GM18873 (cell line): ENCODE results near the gene RAB11FIP3.
"Not testable (repeated sequence)": the region's sequence is repeated elsewhere in the genome, so short reads cannot be mapped to it uniquely, and the experiment has no call there.

Source experiments
- ATAC-seq: cut with Tn5 transposase; IDR thresholded peaks from one replicate; pipeline ENCODE4 v1.9.1; 2021; ENCODE audit warnings: mild to moderate bottlenecking, moderate library complexity, moderate number of reproducible peaks; ENCODE audit not compliant: unreplicated experiment, low FRiP score

The RAB11FIP3 gene

DNA sequence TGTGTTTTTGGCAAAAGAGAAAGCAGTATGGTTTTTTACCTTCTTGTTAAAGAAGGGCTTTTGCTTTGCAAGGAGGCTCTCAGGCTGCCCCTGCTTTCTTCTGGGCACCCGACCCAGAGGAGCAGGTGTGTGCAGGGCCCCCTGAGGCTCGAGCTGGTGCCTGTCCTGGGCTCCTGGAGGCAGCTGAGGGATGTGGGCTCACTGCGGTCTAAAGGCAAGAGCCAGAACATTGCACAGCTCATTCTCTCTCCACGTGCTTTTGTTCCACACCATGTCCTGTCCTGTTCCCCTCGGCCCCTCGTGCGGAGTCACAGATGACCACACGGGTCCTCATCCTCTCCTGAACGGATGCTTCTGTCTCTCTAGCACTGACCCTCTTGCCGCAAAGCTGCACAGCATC is 65.3 kb downstream of the RAB11FIP3 start:
- ATAC-seq = no peak

DNA sequence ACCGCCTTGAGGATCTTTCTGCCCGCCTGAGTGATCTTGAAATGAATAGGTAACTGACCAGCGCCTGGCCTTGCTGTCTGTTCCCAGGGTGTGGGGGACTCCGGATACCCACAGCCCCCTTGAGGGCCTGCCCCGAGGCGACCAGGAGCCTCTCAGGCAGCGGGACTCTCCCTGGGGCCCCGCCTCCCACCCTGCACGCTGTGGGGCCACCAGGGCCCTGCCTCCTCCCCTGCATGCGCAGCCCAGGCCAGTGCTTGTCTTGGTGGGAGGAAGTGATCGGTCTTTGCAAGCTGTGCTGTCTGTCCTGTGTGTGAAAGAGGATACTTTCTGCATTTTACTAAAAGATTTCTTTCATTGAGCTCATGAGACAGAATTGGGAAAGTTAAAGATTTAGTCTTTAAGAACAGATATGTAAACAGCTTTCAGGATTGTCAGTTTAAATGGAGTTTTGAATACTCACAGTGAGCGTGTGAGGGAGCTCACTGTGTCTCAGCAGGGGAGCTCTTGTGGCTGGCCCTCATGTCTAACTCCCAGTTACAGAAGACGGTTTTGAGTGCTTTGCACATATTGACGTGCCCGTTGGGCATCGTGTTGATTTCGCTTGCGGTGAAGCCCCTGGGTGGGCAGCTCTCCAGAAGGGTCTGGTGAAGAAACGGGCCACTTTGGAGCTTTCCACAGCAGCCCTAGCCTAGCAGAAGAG is 65.9 kb downstream of the RAB11FIP3 start:
- no peak for ATAC-seq

- no peak for ATAC-seq
These were observed 66.9 kb downstream of the RAB11FIP3 start for GRCh38 chr16:492211-492875.

DNA sequence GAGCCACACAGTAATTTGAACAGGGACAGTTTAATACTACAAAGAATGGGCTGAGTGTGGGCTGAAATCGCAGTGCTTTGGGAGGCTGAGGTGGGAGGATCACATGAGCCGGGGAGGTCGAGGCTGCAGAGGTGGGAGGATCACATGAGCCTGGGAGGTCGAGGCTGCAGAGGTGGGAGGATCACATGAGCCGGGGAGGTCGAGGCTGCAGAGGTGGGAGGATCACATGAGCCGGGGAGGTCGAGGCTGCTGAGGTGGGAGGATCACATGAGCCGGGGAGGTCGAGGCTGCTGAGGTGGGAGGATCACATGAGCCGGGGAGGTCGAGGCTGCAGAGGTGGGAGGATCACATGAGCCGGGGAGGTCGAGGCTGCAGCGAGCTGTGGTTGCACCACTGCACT is 69.2 kb downstream of the RAB11FIP3 start:
- not testable (repeated sequence) for ATAC-seq

DNA sequence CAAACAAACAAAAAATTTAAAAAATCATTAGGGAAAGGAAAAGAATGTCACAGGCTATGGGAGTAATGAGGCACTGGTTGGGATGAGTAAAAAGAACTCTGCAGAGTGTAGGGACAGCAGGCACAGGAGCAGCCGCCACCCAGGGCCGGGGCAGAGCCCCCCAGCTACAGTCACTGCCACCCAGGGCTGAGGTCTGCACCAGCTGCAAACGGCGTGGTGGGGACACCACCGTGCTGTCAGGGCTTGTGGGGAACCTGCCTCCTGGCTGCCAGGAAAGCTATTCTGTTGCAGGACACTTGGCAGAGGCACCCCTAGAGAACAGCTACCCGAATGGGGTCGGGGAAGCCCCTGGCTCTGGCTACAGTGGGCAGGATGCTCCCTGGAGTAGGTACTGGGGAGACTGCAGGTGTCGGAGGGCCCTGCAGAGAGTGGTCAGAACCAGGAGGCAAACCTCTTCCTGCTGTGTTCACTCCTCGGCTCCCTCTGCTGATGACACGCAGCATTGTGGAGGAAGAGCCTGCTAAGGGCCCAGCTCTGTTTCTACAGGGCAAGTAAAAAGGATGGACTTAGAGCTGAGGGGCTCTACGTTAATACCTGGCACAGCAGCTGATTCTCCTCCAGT is 69.8 kb downstream of the RAB11FIP3 start:
- ATAC-seq = no peak

GRCh38 chr16:496097-496886 is 70.8 kb downstream of the RAB11FIP3 start:
- no peak for ATAC-seq

GRCh38 chr16:497258-497657 is 71.8 kb downstream of the RAB11FIP3 start:
- ATAC-seq = no peak

DNA sequence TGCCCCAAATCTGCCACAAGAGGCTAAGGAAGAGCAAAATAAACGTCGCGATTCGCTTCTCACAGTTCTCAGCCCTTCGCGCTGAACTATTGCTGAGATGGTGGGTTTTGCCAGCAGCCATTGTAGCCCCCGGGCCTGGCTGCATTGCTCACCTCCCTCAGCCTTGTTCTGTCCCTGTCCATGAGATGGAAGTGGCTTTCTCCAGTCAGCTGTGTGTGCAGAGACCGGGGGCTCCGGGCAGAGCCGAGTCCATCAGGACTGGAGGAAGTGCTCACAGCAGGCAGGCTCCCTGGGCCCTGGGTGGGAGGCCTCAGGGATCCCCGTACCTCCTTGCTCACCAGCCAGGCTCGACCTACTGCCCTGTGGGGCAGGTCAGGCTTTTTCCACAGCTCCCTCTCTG is 74.5 kb downstream of the RAB11FIP3 start:
- no peak for ATAC-seq

DNA sequence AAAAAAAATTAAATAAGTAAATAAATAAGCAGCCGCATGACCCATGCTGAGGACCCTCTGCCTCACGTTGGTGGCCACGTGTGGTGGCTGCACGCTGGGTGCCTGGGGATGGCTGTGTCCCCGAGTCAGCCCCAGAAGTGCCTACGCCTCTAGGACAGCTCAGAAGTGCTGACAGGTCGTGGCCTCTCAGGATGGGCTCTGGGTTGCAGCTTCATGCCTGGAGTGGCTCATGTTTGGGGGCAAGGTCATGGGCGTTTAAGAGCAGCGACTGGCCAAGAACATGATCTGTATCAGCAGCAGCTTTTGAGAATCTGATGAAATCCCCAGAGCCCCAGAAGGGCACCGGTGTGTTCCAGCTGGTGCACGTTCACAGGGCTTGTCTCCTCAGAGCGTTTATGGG is 75.3 kb downstream of the RAB11FIP3 start:
- ATAC-seq = no peak

- no peak for ATAC-seq
These were observed 76.9 kb downstream of the RAB11FIP3 start for GRCh38 chr16:502179-502943.

DNA sequence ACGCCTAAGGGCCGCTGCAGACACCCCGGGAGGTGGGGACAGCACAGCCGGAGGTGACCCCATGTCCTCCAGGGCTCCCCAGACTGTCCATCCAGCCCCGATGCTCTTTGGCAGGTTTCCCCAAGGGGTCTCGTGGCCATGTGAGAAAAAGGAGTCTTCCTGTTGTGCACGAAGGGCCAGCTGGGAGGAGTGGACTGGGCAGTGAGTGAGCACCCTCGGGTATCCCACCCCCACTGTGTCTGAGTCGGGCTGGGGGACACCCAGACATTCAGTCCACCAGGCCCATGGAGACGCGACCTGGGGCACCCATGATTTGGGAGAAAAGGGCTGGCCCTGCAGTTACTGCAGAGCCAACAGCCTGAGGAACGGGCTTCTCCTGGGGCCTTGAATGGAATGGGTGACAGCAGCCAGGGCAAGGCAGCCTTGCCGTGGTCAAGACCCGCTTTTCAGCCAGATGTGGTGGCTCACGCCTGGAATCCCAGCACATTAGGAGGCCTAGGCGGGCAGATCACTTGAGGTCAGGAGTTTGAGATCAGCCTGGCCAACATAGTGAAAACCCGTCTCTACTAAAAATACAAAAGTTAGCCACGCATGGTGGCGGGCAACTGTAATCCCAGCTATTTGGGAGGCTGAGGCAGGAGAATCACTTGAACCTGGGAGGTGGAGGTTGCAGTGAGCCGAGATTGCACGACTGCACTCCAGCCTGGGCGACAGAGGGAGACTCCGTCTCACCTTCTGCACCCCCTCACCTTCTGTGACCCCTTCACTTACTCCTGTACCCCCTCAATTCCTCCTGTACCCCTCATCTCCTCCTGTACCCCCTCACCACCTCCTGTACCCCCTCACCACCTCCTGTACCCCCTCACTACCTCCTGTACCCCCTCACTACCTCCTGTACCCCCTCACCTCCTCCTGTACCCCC is 78.0 kb downstream of the RAB11FIP3 start:
- no peak for ATAC-seq

DNA sequence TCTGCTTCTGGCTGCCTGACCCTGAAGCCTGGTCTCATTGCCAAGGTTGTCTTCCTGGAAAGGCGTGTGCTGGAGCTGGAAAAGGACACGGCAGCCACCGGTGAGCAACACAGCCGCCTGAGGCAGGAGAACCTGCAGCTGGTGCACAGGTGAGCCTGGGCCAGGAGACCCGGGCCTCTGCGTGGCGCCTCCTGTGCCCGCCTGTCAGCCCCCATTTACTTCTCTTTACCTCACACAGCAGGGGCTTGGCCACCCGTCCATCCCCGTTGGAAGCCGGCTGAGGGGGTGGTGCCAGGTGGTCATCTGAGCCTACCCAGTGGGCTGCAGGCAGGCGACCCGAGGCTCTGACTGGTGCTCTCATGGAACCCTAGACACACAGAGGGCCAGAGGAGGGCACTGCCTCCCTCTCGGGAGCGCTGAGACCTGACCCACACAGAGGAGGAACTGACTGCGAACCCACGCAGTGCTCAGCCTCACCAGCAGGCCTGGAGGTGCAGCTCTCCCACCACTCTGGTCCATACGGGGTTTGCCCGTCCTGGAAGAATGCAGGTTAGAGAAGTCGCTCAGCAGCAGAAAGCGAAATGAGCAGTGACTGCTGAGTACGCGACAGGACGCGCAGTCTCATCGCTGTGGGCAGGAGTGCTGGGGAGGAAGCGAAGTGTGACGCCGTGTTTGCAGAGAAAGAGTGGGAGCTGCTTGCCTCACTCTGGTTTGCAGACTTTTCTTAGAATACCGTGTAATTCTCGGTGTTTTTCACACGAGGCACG is 80.2 kb downstream of the RAB11FIP3 start:
- no peak for ATAC-seq

DNA sequence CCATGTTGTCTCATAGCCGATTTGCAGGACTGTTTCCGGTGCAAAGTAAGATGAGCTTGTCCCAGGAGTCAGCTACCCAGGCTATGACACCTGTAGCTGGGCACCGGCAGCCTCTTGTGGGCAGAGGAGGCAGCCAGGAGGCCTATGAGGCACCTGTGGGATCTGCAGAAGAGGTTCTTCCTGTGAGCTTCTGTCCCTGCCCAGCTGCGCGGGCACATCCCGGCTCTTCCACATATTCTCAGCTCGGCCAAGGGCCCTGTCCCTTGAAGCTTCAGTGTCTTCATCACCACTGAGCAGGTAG is 80.7 kb downstream of the RAB11FIP3 start:
- ATAC-seq = no peak

GRCh38 chr16:507527-507926 is 82.1 kb downstream of the RAB11FIP3 start:
- ATAC-seq = not testable (repeated sequence)

GRCh38 chr16:507996-508395 is 82.5 kb downstream of the RAB11FIP3 start:
- no peak for ATAC-seq

DNA sequence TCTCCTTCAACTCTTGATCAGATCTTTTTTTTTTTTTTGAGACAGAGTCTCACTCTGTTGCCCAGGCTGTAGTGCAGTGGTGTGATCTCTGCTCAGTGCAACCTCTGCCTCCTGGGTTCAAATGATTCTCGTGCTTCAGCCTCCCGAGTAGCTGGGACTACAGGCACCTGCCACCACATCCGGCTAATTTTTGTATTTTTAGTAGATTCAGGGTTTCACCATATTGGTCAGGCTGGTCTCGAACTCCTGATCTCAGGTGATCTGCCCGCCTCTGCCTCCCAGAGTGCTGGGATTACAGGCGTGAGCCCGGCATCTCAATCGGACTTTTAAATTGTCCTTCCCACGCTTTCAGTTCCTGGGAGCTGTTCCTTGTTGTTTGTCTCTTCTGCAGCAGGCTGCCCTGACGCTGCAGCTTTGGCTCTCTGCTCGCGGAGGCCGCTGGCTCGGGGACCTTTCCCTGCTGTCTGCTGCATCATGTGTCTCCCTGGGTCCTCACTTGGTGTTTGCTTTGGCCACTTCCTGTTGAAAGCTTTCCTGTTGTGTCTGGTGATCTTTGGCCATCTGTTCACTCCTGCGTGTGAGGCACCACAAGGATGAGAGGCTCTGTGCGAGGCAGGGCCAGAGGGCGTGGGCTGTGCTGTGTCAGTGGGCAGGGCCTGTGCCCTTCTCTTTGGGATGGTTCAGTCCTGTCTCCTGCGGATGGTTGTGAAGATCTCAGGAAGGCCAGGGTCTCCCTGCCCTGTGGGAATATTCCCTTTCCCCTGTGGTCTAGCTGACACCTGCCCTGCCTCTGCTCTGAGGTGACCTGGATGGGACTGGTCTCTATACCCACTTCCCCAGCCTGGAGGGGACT is 83.7 kb downstream of the RAB11FIP3 start:
- ATAC-seq = no peak

GRCh38 chr16:510066-510825 is 84.8 kb downstream of the RAB11FIP3 start:
- no peak for ATAC-seq
